GM18517 (cell line): ENCODE results near the gene IL21R.
A peak's percentile ranks its signal among the peaks of the same experiment; 100 is the strongest.
"Not testable (repeated sequence)": the region's sequence is repeated elsewhere in the genome, so short reads cannot be mapped to it uniquely, and the experiment has no call there.

ENCODE experiments used
- ATAC-seq: cut with Tn5 transposase; IDR thresholded peaks from one replicate; pipeline ENCODE4 v1.9.1; 2021; ENCODE audit warnings: mild to moderate bottlenecking, moderate library complexity; ENCODE audit not compliant: unreplicated experiment

IL21R gene

GRCh38 chr16:27400751-27401620 is 988 bp upstream of the IL21R start:
- no peak for ATAC-seq

GRCh38 chr16:27402569-27402963 is 592 bp downstream of the IL21R start:
- ATAC-seq = no peak

GRCh38 chr16:27402964-27403600 is 1.1 kb downstream of the IL21R start:
- ATAC-seq = no peak

- no peak for ATAC-seq
These were observed 1.6 kb downstream of the IL21R start for GRCh38 chr16:27403601-27403992.

- no peak for ATAC-seq
These were observed 2.3 kb downstream of the IL21R start for GRCh38 chr16:27404163-27404823.

GRCh38 chr16:27405546-27406451 is 3.8 kb downstream of the IL21R start:
- no peak for ATAC-seq

GRCh38 chr16:27406511-27407128 is 4.6 kb downstream of the IL21R start:
- no peak for ATAC-seq

- no peak for ATAC-seq
These were observed 5.2 kb downstream of the IL21R start for GRCh38 chr16:27407133-27407532.

- peak; percentile 34 for ATAC-seq
These were observed 6.1 kb downstream of the IL21R start for GRCh38 chr16:27408012-27408601.

GRCh38 chr16:27408602-27409031 is 6.6 kb downstream of the IL21R start:
- peak; percentile 12 for ATAC-seq

- ATAC-seq = not testable (repeated sequence)
These were observed 8.0 kb downstream of the IL21R start for GRCh38 chr16:27409958-27410357.

GRCh38 chr16:27410761-27411160 is 8.8 kb downstream of the IL21R start:
- ATAC-seq = no peak

GRCh38 chr16:27413956-27414355 is 12.0 kb downstream of the IL21R start:
- no peak for ATAC-seq

- no peak for ATAC-seq
These were observed 12.9 kb downstream of the IL21R start for GRCh38 chr16:27414788-27415431.

- ATAC-seq = no peak
These were observed 15.2 kb downstream of the IL21R start for GRCh38 chr16:27417047-27417671.

GRCh38 chr16:27421961-27422740 is 20.2 kb downstream of the IL21R start:
- ATAC-seq = no peak

GRCh38 chr16:27424772-27425498 is 23.0 kb downstream of the IL21R start:
- no peak for ATAC-seq
